H1 (cell line): ENCODE data around the gene KCNB1. TPM values are rescaled to one million over a fixed set of nuclear protein-coding genes. Genes with fewer than 3 reads are reported as not detected.

Experiments used
- CTCF ChIA-PET: fragments of 300-600 bp; sonication (Branson Sonifier 250); formaldehyde crosslinking; loops from one replicate; lab custom pipeline; 2021; ENCODE audit not compliant: partially characterized antibody; lab: Charles Lee
- POLR2A ChIA-PET: fragments of 300-600 bp; sonication (Branson Sonifier 250); formaldehyde crosslinking; loops from one replicate; lab custom pipeline; 2021; ENCODE audit warnings: inconsistent platforms; ENCODE audit not compliant: partially characterized antibody; lab: Charles Lee
- DNase-seq, 2 experiments: peaks; one replicate each; pipeline versions ENCODE4 v3.0.0 to v3.0.0-alpha.2; 2010 to 2022; ENCODE audit warnings: low spot score in 2 of 2, low read depth in 1 of 2, mixed read lengths in 1 of 2
- FAIRE-seq: peaks from 2 replicates; lab custom pipeline; 2011; peaks lifted over from hg19 to GRCh38; lab: Jason Lieb, UNC
- H2AFZ ChIP-seq: 2 replicates; pipeline ENCODE4 v1.8.1; 2012; ENCODE audit warnings: low read length, inconsistent platforms
- H2AK5ac ChIP-seq: 2 replicates; pipeline ENCODE4 v1.6.1; 2013; ENCODE audit warnings: low read depth, low read length
- H2BK120ac ChIP-seq: replicated peaks from 2 replicates; pipeline ENCODE3; 2013; ENCODE audit warnings: low read depth, low read length, inconsistent platforms
- H2BK12ac ChIP-seq: 2 replicates; pipeline ENCODE4 v1.6.1; 2013; ENCODE audit warnings: low read depth, low read length
- H2BK15ac ChIP-seq: 2 replicates; pipeline ENCODE4 v1.6.1; 2013; ENCODE audit warnings: low read length
- H2BK20ac ChIP-seq: 2 replicates; pipeline ENCODE4 v1.6.1; 2013; ENCODE audit warnings: low read length
- H2BK5ac ChIP-seq: 2 replicates; pipeline ENCODE4 v1.6.1; 2013; ENCODE audit warnings: low read depth, low read length
- H3K14ac ChIP-seq: 2 replicates; pipeline ENCODE4 v1.6.1; 2013; ENCODE audit warnings: inconsistent platforms; ENCODE audit not compliant: insufficient read length
- H3K18ac ChIP-seq: 2 replicates; pipeline ENCODE4 v1.6.1; 2013; ENCODE audit warnings: low read length; ENCODE audit errors: extremely low read depth
- H3K23ac ChIP-seq: 2 replicates; pipeline ENCODE4 v1.6.1; 2013; ENCODE audit warnings: inconsistent platforms; ENCODE audit not compliant: insufficient read length
- H3K23me2 ChIP-seq: 2 replicates; pipeline ENCODE4 v1.6.1; 2013; ENCODE audit warnings: low read depth, low read length
- H3K27ac ChIP-seq: 2 replicates; pipeline ENCODE4 v1.6.1; 2011; ENCODE audit warnings: low read depth, low read length, inconsistent platforms
- H3K27me3 ChIP-seq, 4 experiments: replicated peaks in 1 of 4; 1 replicate in 1 of 4; 2 replicates in 3 of 4; pipeline versions ENCODE4 v1.6.1 to v1.8.1; 2011 to 2013; ENCODE audit warnings: low read length in 3 of 4, mild to moderate bottlenecking in 3 of 4, inconsistent platforms in 2 of 4, mixed read lengths in 2 of 4, moderate library complexity in 1 of 4; ENCODE audit not compliant: control insufficient read depth in 3 of 4, insufficient read depth in 3 of 4; ENCODE audit errors: extremely low read depth in 1 of 4
- H3K36me3 ChIP-seq, 4 experiments: 2 replicates each; pipeline versions ENCODE4 v1.6.1 to v1.8.1; 2011 to 2013; ENCODE audit warnings: mild to moderate bottlenecking in 4 of 4, low read length in 3 of 4, moderate library complexity in 2 of 4, control low read depth in 1 of 4, inconsistent platforms in 1 of 4; ENCODE audit not compliant: insufficient read depth in 4 of 4, control insufficient read depth in 2 of 4
- H3K4ac ChIP-seq: replicated peaks from 2 replicates; pipeline ENCODE3; 2013; ENCODE audit warnings: low read length, low read depth, mixed read lengths, inconsistent platforms; ENCODE audit not compliant: insufficient read length
- H3K4me1 ChIP-seq, 4 experiments: replicated peaks in 1 of 4; 1 replicate in 1 of 4; 2 replicates in 3 of 4; pipeline versions ENCODE4 v1.6.1 to v1.8.1; 2011 to 2013; ENCODE audit warnings: low read length in 3 of 4, inconsistent platforms in 2 of 4, mixed read lengths in 1 of 4; ENCODE audit not compliant: insufficient read depth in 4 of 4, control insufficient read depth in 3 of 4
- H3K4me2 ChIP-seq, 2 experiments: 2 replicates each; pipeline versions ENCODE4 v1.6.1 to v1.8.1; 2011 to 2013; ENCODE audit warnings: low read depth in 2 of 2, low read length in 2 of 2, control low read depth in 1 of 2, inconsistent platforms in 1 of 2, mild to moderate bottlenecking in 1 of 2; ENCODE audit not compliant: insufficient read depth in 1 of 2
- H3K4me3 ChIP-seq, 4 experiments: fragments of 200-600, 300-600 bp in 1 of 4; sonication (generic), shearing (Covaris generic), sonication (Bioruptor Twin) in 1 of 4; 2 replicates each; pipeline versions ENCODE4 v1.5.1 to v1.8.1; 2011 to 2016; ENCODE audit warnings: low read length in 4 of 4, low read depth in 3 of 4, control low read depth in 2 of 4, inconsistent platforms in 2 of 4, mild to moderate bottlenecking in 2 of 4, mixed read lengths in 1 of 4, moderate library complexity in 1 of 4; ENCODE audit not compliant: insufficient read depth in 2 of 4; ENCODE audit errors: extremely low read depth in 1 of 4
- H3K56ac ChIP-seq: replicated peaks from 2 replicates; pipeline ENCODE3; 2013; ENCODE audit warnings: low read depth, mild to moderate bottlenecking, mixed read lengths, low read length, inconsistent platforms; ENCODE audit not compliant: insufficient read length
- H3K79me1 ChIP-seq: 2 replicates; pipeline ENCODE4 v1.6.1; 2013; ENCODE audit warnings: low read depth, low read length, control low read depth
- H3K79me2 ChIP-seq, 2 experiments: 2 replicates each; pipeline versions ENCODE4 v1.6.1 to v1.8.1; 2012 to 2013; ENCODE audit warnings: low read length in 2 of 2, mild to moderate bottlenecking in 2 of 2, inconsistent platforms in 1 of 2; ENCODE audit not compliant: insufficient read depth in 2 of 2, control insufficient read depth in 1 of 2
- H3K9ac ChIP-seq, 4 experiments: replicated peaks in 1 of 4; 1 replicate in 1 of 4; 2 replicates in 3 of 4; pipeline versions ENCODE4 v1.6.1 to v1.8.1; 2011 to 2013; ENCODE audit warnings: low read depth in 3 of 4, low read length in 3 of 4, control low read depth in 2 of 4, mild to moderate bottlenecking in 2 of 4, moderate library complexity in 2 of 4, inconsistent platforms in 1 of 4; ENCODE audit errors: extremely low read depth in 1 of 4
- H3K9me3 ChIP-seq, 2 experiments: 2 replicates each; pipeline versions ENCODE4 v1.6.1 to v1.8.1; 2012 to 2013; ENCODE audit warnings: mild to moderate bottlenecking in 2 of 2, moderate library complexity in 2 of 2, control low read depth in 1 of 2, inconsistent platforms in 1 of 2, low read depth in 1 of 2, low read length in 1 of 2, mixed read lengths in 1 of 2; ENCODE audit not compliant: insufficient read depth in 2 of 2
- H4K20me1 ChIP-seq, 2 experiments: replicated peaks in 1 of 2; 2 replicates each; pipeline versions ENCODE3 to v1.8.1; 2011 to 2013; ENCODE audit warnings: inconsistent platforms in 2 of 2, low read length in 2 of 2, mild to moderate bottlenecking in 1 of 2; ENCODE audit not compliant: insufficient read depth in 2 of 2, control insufficient read depth in 1 of 2
- H4K5ac ChIP-seq: 2 replicates; pipeline ENCODE4 v1.6.1; 2013; ENCODE audit warnings: low read length, low read depth, mixed read lengths, inconsistent platforms; ENCODE audit not compliant: insufficient read length
- H4K8ac ChIP-seq: 2 replicates; pipeline ENCODE4 v1.8.0; 2013; ENCODE audit warnings: mild to moderate bottlenecking, moderate library complexity, low read length, inconsistent platforms; ENCODE audit not compliant: insufficient read depth; ENCODE audit errors: extremely low read depth
- H4K91ac ChIP-seq: replicated peaks from 2 replicates; pipeline ENCODE3; 2013; ENCODE audit warnings: low read length, mixed read lengths, inconsistent platforms; ENCODE audit not compliant: insufficient read length
- BCL11A ChIP-seq, 2 experiments: IDR thresholded peaks; one replicate each; pipeline ENCODE4 v1.6.1; 2011; ENCODE audit warnings: low read depth in 2 of 2, low read length in 2 of 2, mild to moderate bottlenecking in 2 of 2
- CBX8 ChIP-seq: fragments of 300-800, 300-1000 bp; sonication (generic); IDR thresholded peaks from 2 replicates; pipeline ENCODE4 v1.7.1; 2016; ENCODE audit warnings: low read depth, low read length, borderline replicate concordance
- CTBP2 ChIP-seq: IDR thresholded peaks from 2 replicates; pipeline ENCODE4 v1.7.0; 2011; ENCODE audit warnings: borderline replicate concordance, mild to moderate bottlenecking, moderate library complexity, mixed read lengths, low read length; ENCODE audit not compliant: insufficient read depth, insufficient read length
- HDAC2 ChIP-seq, 2 experiments: fragments of 300-600 bp in 1 of 2; sonication (generic) in 1 of 2; IDR thresholded peaks; 2 replicates each; pipeline ENCODE4 v1.6.1; 2011 to 2012; ENCODE audit warnings: low read depth in 2 of 2, low read length in 2 of 2, mild to moderate bottlenecking in 2 of 2, moderate library complexity in 2 of 2, borderline replicate concordance in 1 of 2, inconsistent platforms in 1 of 2
- POLR2AphosphoS5 ChIP-seq: IDR thresholded peaks from 2 replicates; pipeline ENCODE4 v1.6.1; 2011; ENCODE audit warnings: low read depth, low read length
- RBBP5 ChIP-seq: IDR thresholded peaks from 2 replicates; pipeline ENCODE4 v1.7.1; 2012; ENCODE audit warnings: low read depth, mild to moderate bottlenecking, inconsistent platforms, low read length, moderate library complexity, borderline replicate concordance
- RFX5 ChIP-seq: IDR thresholded peaks from 2 replicates; pipeline ENCODE4 v1.6.1; 2011; ENCODE audit warnings: low read depth, low read length, improper control_type of control experiment, borderline replicate concordance
- SIX5 ChIP-seq: IDR thresholded peaks from 2 replicates; pipeline ENCODE4 v1.6.1; 2011; ENCODE audit warnings: mild to moderate bottlenecking, low read depth, low read length
- SP2 ChIP-seq: IDR thresholded peaks from 2 replicates; pipeline ENCODE4 v1.6.1; 2012; ENCODE audit warnings: mild to moderate bottlenecking, low read length, inconsistent platforms
- SP4 ChIP-seq: IDR thresholded peaks from 2 replicates; pipeline ENCODE4 v1.6.1; 2012; ENCODE audit warnings: low read length, inconsistent platforms
- TEAD4 ChIP-seq: IDR thresholded peaks from 2 replicates; pipeline ENCODE4 v1.6.1; 2012; ENCODE audit warnings: low read depth, low read length, inconsistent platforms, mixed read lengths
- ZNF274 ChIP-seq: IDR thresholded peaks from 2 replicates; pipeline ENCODE4 v1.7.0; 2012; ENCODE audit warnings: low read length, borderline replicate concordance; ENCODE audit errors: extremely low read depth
- WGBS, 2 experiments: shearing (Covaris generic) in 1 of 2; methylation state at CpG; one replicate each; pipeline versions ENCODE4 v1.1.6 to v1.1.7; 2013 to 2015; ENCODE audit warnings: low lambda C conversion rate in 2 of 2, mixed read lengths in 2 of 2, inconsistent platforms in 1 of 2, low coverage in 1 of 2, missing lambda C conversion rate in 1 of 2; ENCODE audit not compliant: insufficient replicate concordance in 2 of 2, insufficient coverage in 1 of 2, insufficient read length in 1 of 2; ENCODE audit errors: extremely low coverage in 1 of 2, missing lambda C conversion rate in 1 of 2; 5-methylcytosine and 5-hydroxymethylcytosine counted together
- polyA plus RNA-seq, 7 experiments: library from polyadenylated mRNA; depleted of rRNA in 3 of 7; stranded (reverse) in 5 of 7; unstranded in 2 of 7; fragments of >200 nt in 5 of 7; fragments of 200-250 nt in 2 of 7; gene quantifications; 1 replicate in 5 of 7; 2 replicates in 1 of 7; 4 replicates in 1 of 7; pipeline versions ENCODE4 v1.2.1 to v1.2.3, GENCODE V29; 2011 to 2013; ENCODE audit warnings: missing spikeins in 2 of 7, mixed read lengths in 2 of 7
- total RNA-seq: library from RNA; stranded (reverse); fragmentation: NEBNext Ultra II Directional; extraction: Animal tissue kit (Norgen Biotek cat#: 25700); gene quantifications from 2 replicates; pipeline ENCODE4 v1.2.1, GENCODE V29; 2021
- TF ChIP-seq, protein P1 (sequence below): IDR thresholded peaks from 2 replicates; pipeline ENCODE4 v1.6.1; 2012; ENCODE audit warnings: inconsistent platforms

KCNB1 gene
- total and polyA plus RNA-seq, 2 of the 8 experiments (the other 6 are each of a cell fraction or from before 2014, with no cell fraction given) = 0.58 to 0.67 TPM

DNA sequence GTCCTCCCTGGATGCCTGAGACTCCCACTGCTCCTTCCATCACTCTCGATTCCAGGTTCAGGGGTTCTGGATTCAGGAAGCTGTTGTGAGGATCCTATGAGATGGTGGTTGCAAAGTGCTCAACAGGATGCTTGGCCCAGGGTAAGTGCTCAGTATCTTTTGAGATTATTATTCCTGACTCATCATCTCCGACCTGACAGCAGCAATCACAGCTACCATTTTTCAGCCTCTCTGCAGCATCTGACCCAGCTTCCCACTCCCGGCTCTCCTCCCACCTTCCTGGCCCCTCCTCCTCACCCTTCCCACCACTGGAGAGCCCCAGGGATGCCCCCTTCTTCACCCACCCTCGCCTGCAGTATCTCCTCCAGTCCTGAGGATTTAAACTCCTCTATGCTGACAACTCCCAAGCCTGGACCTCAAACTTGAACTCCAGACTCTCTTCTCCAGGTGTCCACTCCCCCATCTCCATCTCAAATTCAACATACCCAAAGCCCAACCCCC lies 36.8 kb upstream of the KCNB1 start:
- 81% methylated on average over 4 of the region's 4 CpGs; no CpG with 5 or more reads in 1 of the 2 experiments for WGBS, 2 experiments
- Histone ChIP-seq H3K4me3 (no peak overlapping the region), H2BK15ac (no peak overlapping the region), H4K8ac (no peak overlapping the region), H2BK120ac (no peak overlapping the region), H2AFZ (no peak overlapping the region), H3K14ac (no peak overlapping the region), H3K23ac (no peak overlapping the region), H4K91ac (no peak overlapping the region), H3K27me3 (no peaks in the 10 kb centered on the region), H3K4me2 (no peak overlapping the region), H3K18ac (no peak overlapping the region), H2BK12ac (no peak overlapping the region), H3K36me3 (peaks cover 0 to 6% (median 2%) of the 10 kb centered on the region in 4 experiments; a peak in 1 of 8 replicates), H3K9me3 (no peaks in the 10 kb centered on the region), H4K5ac (no peak overlapping the region), H3K9ac (no peak overlapping the region), H2BK5ac (no peak overlapping the region), H3K23me2 (no peaks in the 10 kb centered on the region; the same call in 1 of the 2 replicates), H2AK5ac (no peak overlapping the region), H3K4ac (no peak overlapping the region), H3K27ac (no peak overlapping the region), H3K56ac (no peak overlapping the region), H2BK20ac (no peak overlapping the region), H3K79me1 (no peaks in the 10 kb centered on the region), H4K20me1 (peaks cover 0 to 5% of the 10 kb centered on the region in 2 experiments), H3K4me1 (no peaks in the 10 kb centered on the region; a peak in 1 of 7 replicates), H3K79me2 (no peaks in the 10 kb centered on the region)
- no peak for FAIRE-seq
- no peak for DNase-seq
- ChIA-PET CTCF (interaction anchor here (1.2 to 6.1 kb wide), 4 partner anchors 11 to 199 kb away, joined by 4 to 34 read pairs (median 14); no protein-coding TSS in a partner anchor), POLR2A (no interaction called here)
- no peak for TF ChIP-seq BCL11A (IDR thresholded peaks at IDR 0.05; ENCODE audit: low read depth in 2 of 2, low read length in 2 of 2)
- TF ChIP-seq HDAC2 (IDR thresholded peaks at IDR 0.05; ENCODE audit: borderline replicate concordance in 1 of 2, low read depth in 2 of 2, low read length in 2 of 2) = no peak
- no peak for TF ChIP-seq ZNF274
- no peak for TF ChIP-seq SP2
- TF ChIP-seq, protein P1, sequence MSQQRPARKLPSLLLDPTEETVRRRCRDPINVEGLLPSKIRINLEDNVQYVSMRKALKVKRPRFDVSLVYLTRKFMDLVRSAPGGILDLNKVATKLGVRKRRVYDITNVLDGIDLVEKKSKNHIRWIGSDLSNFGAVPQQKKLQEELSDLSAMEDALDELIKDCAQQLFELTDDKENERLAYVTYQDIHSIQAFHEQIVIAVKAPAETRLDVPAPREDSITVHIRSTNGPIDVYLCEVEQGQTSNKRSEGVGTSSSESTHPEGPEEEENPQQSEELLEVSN = no peak
- TF ChIP-seq POLR2AphosphoS5 = no peak
- no peak for TF ChIP-seq TEAD4
- TF ChIP-seq CBX8 = no peak
- TF ChIP-seq RBBP5 = no peak
- TF ChIP-seq SP4 = no peak
- TF ChIP-seq RFX5 = no peak
- no peak for TF ChIP-seq CTBP2
- no peak for TF ChIP-seq SIX5
